EL (cell line): Measurements from ENCODE around the gene GALNT17.

Source experiments
- DNase-seq: peaks from one replicate; pipeline ENCODE4 v3.0.0-alpha.2; 2016

The GALNT17 gene

DNA sequence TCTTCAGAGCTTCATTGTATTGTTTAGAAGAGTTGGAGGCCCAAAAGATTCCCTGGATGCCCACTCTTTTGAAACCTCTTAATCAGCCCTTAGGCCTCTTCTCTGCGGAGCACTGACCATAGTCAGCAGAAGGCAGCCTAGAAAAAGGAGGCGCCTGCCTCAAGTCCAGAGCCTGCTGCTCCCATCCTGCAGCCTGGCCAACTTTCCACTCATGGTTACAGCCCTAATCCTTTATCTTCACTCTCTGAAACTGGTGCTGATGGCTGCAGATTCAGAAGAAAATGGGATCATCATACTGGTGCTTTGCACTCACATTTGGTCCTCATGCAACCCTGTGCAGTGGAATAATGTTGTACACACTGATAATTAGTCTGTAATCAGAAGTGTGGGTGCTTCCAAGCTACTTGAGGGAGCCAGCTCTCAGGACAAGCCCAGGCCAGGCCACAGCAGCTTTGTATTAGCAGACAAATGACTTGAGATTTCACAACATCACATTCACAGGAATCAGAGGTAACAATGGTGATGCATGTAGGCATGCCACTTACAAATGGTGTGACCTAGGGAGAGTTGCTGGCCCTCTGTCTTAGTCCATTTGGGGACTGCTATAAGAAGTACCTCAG is 272.9 kb downstream of the GALNT17 start:
- DNase-seq, result no peak

DNA sequence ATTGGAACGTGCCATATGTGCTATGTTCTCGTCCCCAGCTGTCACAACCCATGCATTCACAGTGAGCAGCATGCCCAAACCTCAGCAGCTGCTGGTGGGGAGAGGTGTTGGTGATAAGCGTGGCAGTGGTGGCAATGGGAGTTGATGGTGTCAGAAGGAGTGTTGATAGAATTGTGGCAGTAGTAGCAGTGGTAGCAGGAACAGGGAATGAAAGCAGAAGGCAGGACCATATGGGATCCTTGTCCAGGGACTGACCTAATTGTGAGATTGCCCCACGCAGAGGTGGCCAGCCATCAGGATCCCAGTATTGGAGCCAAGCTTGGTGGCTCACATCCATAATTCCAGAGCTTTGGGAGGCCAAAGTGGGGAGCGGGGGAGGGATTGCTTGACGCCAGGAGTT is 276.3 kb downstream of the GALNT17 start:
- DNase-seq, result no peak

DNA sequence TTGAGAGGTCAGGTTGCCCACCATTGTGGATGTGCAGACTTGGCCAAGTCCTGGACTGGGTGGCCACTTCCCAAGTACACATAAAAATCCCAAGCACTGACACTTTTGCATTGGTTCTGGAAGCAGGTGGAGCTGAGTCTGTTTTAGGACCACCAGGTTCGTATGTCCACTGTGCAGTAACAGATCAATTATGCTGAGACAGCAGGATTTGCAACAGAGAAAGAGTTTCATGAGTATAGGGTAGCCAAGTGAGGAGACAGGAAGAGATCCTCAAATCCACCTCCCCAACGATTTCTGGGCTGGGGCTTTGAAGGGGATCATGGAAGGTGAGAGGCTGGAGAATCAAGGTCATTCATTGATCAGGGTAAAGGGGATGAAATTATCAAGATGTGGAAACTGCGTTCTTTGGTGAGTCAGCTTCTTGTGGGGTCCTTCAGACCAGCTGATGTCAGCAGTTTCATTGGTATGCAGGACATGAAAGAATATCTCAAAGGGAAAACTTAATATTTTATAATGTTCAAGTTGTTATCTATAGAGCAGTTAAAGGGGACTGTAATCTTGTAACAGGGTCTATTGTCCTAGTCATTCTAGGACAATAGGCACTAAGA is 277.7 kb downstream of the GALNT17 start:
- no peak for DNase-seq

DNA sequence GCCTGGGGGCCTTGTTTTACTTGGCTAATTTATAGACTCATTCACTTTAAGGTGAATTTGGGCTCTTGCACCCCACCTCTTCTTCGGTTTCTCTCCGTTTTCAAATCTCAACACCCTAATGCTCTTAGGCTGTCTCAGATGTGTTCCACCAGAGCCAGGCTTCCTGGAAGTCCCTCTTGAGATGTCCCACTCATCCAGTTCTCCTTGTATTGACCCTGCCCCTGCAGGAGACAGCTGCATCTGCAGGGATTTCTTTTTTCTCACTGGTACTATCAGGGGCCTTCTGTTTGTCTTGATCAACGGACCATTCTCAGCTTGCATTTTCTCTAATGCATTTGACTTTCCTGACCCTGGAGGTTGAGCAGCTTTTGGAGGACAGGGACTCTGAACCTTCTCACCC is 279.5 kb downstream of the GALNT17 start:
- DNase-seq, result no peak

DNA sequence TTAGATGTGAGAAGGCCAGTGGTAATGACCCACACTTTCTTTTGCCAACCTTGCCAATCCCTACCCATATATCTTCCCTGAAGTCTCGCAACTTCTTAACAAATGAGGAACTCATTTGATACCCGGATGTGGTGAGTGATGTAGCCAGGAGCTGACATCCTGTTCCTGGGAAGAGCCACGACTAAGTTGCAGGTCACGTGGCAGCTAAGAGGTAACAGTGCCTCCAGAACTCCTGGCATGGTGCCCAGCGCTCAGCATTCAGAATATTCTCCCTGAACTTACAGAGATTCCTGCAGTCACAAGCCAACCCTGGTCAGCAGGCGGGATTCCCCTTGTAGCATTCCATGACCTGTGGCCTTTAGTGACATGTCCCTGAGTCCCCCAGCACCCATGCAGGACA is 282.5 kb downstream of the GALNT17 start:
- DNase-seq, result no peak

DNA sequence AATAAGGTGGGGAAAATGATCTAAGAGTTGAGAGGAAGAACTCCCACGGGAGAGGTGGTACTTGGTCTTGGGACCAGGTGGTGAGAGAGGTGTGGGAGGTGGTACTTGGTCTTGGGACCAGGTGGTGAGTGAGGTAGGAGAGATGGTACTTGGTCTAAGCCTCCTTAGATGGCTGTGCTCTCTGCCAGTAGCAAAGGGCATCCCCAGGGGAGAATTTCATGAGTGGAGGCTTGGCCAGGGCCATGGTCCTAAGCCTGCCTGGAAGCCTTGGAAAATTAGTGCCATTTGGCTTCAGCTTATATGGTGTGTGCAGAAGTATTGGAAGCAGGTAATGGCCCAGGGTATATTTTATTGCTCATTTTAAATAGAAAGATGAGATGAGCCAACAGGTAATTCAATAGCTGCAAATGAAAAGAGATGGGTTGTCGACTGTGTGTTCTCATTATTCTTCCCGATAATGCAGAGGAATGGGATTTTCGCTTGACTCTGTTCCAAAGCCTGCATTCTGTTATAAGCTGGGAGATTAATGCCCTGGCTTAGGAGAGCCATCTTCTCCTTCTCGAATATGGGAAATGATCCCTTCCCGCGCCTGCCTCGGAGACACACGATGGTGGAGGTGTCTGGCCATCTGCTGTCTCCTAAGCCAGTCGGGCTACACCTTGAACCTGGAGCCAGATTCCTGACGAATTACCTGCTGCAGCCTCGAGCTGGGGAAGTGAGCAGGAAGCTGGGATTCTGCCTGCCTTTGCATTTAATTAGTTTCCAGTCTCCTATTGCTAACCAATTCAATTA is 287.8 kb downstream of the GALNT17 start:
- DNase-seq, result no peak

DNA sequence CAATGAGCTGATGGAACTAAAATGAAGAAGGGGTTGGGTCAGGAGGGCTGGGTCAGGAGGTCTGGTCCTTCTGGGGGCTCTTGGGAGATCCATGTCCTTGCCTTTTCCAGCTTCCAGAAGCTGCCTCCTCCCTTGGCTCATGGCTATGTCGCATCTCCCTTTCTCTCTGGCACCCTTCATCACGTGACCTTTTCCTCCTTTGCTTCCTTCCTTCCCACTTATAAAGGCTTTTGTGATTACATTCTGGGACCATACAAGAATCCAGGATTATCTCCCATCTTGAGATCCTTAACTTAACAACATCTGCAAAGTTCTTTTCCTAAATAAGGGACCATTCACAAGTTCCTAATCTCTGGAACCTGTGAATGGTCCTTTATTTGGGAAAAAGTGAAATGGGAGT is 290.2 kb downstream of the GALNT17 start:
- no peak for DNase-seq

DNA sequence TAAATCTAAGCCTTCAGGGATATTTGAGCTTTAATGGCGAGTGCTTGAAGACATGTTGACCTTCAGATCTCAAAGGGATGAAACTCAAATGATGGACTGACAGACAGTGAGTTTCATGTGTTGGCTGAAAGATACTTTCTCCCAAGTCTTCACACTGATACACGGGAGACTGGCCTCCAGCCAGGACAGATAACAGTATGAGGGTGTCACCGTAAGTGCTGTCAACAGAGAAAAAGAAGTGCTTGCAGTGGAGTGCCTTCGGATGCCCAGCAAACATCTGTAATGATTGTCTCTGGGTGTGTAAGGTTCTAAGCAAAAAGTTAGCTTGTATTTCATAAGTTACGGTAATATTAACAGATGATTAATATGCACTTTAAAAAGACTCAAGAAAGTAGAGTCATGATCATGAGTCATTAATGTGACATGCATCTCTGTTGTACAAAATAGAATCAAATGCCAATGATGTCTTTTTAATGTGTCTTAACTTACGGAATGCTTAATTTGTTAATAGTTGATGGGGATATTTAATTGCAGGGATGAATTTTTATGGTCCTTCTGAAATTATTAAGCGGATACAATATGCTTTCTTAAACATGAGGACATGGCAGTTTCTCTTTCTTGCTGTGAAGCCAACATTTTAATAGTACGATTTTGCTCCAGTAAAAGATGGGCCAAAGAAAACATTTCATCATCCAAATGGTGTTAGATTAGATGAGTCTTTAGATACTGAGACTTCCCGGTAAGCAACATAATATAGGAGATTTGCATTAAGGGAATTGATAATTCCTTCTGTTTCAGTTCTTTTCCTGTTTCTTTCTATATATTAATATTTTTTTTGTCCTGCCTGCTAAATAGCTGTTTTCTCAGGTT is 292.5 kb downstream of the GALNT17 start:
- no peak for DNase-seq

DNA sequence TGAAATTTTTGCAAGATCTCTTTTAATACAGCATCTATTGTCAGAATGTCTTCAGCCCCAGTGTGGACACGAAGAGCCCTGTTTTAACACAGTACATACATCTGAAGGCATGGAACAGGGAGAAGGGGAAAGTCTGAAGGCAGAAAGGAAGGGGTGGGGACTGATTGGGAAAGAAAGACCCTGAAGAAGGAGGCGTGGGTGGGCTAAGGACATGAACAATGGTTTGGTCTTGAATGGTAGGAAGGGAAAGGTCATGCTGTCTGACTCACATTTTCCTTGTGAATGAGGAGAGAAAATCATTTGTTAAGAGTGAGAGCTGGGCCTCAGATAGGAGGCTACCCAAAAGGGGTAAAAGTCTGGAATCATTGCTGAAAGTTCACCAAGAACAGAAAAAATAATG is 297.1 kb downstream of the GALNT17 start:
- no peak for DNase-seq

DNA sequence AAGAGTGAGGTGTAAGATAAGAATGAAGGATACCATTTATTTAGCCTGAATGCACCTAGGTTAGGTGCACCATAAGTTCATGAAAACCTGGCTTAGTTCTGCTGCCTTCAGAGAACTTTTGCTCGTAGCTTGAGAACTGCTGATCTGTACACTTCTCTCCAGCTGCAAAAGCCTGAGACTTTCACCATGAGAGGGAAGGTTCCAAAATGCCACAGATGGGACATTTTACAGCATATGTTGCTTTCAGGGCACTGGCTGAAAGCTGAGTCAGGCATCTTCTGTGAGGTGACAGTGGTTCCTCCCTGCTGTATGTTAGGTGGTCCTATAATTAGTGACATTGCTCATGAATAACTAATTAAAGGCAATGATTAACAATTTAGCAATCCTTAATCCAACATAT is 298.3 kb downstream of the GALNT17 start:
- no peak for DNase-seq

DNA sequence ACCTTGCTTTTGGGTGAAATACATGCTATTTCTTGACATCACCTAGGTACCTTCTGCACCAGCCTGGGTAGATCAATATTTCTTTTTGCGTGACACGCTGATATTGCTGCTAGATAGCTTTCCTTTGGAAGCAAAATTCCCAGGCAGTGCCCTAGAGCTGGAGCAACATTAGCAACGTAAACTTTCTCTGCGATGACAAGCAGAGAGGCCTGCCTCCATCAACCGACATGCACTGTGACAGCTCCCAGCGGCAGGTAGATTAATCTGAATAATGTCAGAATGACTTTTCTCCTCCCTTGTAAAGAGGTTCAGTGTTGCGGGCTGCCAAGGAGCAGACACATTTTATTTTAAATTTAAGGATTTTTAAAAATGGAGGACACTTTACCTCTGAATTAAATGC is 307.4 kb downstream of the GALNT17 start:
- DNase-seq, result no peak

DNA sequence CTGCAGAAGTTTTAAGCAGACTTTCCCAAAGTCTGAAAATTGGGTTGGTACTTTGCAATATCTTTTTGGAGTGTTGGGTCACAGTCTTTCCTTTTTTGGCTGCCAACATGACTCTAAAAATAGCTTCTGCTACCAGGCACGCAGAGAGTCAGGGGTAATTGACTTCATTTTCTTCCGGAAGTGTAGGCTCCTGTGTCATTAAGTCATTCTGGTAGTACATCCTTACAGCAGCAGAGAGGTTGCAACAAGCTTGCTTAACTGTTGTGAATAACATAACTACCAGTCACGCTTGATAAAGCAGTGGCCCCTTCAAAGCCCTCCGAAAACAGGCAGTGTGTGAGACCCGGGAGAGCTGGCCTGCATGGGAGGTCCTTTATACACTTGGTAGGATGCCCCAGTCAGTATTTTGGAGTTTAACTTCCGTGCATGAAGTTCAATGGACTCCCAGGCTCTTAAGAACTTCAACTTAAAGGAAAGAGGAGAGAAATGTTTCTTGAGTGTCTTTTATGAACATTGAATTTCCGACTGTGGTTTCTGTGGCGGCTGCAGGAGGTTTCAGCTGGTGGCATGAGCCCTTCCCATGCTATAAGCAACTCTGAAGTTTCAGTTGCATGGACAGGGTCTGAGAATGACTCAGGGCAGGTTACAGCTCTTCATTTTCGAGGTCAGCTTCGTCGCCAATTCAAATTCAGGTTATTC is 310.7 kb downstream of the GALNT17 start:
- no peak for DNase-seq

DNA sequence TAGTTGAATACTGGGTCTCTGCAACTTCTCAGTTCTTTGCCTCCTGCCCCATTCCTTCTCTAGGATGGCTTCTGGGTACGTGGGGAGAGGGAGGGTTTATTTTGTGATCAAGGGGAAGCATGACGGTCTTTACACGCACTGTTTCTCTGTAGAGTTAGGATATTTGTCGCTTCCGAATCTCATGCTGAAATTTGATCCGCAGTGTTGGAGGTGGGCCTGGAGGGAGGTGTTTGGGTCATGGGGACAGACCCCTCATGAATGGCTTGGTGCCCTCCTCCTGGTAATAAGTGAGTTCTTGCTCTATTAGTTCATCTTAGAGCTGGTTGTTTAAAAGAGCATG is 311.2 kb downstream of the GALNT17 start:
- no peak for DNase-seq

DNA sequence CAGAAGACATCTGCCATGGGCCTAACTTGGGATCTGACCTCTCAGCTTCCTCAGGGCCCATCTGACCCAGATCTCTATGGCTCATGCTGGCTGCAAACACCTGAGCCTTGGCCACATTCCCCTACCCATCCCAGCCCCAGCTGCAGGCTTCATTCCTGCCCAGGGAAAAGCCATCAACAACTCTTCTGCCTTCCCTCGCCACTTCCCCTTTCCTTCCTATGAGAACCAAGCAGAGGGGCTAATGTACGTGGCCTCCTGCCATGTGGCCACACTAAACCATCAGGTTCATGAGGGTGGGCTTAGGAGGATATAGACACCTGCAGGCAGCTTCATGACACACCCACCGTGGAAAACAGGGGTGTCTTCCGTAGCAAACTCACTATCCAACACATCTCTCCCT is 312.2 kb downstream of the GALNT17 start:
- DNase-seq, result no peak

DNA sequence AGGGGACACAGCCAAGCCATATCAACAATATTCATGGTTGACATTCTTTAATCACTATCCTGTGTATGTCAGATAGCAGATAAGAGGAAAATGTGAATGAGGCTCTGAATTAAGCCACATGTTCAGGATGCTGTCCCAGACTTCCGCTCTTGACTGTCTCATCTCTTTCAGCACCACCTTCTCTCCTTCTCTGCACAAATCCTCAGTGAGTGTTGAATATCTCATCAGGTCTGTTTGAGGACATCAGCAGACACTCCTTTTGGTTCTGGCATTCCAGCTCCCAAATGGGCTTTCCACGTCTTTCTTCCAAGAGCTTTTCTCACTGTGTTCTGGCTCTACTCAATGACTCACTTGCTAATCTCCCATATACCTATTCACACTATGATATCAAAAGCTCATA is 321.7 kb downstream of the GALNT17 start:
- no peak for DNase-seq

DNA sequence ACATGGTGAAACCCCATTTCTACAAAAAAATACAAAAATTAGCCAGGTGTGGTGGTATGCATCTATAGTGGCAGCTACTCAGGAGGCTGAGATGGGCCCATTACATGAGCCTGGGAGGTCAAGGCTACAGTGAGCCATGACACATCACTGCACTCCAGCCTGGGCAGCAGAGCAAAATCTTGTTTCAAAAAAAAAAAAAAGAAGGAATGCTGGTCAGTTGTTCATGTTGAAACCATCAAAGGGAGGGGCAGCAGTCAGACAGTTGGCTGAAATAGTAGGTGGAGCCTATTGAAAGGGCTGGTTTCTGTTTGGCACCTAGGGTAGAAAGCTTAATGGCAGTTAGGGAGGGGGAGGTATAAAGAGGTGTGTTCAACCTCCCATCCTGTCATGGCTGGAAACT is 323.0 kb downstream of the GALNT17 start:
- DNase-seq, result no peak

DNA sequence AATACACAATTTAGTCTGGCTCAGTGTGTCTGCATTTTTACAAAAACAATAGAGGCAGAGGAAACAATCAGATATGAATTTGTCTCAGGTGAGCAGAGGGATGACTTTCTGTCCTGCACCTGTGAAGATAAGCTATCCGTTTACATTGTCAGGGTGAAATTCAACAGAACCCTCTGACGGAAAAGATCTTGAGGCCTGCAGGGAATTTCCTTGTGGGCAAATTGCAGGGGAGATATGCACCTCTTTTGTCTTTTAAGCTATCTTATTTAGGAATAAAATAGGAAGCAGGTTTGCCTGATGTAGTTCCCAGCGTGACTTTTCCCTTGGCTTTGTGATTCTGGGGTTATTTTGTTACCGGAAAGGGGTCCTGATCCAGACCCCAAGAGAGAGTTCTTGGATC is 325.1 kb downstream of the GALNT17 start:
- no peak for DNase-seq

DNA sequence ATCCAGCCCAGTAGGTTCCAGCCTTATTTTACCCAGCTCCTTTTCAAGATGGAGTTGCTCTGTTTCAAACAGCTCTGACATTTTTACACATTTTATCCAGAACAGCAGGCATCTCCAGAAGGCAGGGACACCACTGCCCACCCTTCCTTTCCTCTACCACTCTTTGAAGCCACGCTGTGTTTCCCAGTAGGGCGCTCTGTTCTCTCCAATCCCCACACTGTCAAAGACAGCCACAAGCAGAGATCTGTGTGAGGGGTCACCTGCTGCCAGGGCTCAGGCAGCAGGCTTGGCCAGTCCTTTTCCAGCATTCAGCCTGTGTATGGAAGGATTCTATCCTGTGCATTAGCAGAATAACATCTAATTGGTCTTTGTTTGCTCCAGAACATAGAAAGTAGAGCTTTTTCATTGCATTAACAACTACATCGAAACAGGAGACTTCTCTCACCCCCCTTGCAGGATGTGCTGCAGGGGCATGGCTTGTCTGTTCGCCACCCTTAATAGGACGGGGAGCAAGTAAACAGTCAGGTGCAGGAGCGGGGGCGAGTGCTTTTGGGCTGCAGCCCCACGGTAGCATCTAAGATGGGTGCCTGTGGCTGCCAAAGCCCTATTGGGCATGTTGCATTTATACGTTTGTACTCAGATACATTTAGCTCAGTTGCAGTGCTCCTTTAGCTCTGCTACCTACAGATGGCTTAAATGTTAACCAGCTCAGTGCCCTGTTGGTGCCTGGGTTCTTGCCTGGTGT is 326.1 kb downstream of the GALNT17 start:
- no peak for DNase-seq

DNA sequence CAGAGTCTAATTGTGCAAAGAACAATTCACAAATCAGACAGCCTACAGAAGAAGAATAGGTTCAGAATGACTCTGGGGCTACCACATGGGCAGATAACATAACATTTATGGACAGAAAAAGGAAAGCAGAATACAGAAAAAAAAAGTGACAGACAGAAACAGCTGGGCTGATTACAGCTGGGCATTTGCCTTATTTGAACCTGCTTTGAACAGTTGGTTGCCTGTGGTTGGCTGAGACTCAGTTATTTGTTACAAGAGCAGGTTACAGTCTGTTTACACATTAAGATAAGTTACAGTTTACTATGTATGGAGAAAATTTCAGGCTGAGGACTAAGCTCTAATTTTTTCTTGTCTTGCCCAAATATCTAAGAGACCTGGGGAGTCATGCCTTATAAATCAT is 327.2 kb downstream of the GALNT17 start:
- DNase-seq, result no peak

DNA sequence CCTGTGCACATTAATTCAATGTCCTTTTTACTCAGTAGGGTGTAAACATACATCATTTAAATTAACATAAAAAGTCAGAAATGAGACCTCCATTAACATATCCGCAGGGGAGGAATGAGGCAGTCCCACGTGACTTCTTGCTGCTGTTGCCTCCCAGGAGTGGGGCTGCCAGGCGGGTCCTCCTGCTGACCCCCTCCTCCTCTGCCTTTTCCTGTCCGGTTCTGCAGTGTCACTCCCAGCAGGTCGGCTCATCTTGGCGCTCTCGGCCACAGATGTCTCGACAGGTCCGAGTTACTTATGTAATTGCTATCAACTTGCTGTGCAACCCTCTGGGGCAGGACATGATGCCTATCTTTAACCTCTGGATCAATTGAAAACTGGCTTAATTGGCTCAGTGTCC is 329.6 kb downstream of the GALNT17 start:
- DNase-seq, result no peak

DNA sequence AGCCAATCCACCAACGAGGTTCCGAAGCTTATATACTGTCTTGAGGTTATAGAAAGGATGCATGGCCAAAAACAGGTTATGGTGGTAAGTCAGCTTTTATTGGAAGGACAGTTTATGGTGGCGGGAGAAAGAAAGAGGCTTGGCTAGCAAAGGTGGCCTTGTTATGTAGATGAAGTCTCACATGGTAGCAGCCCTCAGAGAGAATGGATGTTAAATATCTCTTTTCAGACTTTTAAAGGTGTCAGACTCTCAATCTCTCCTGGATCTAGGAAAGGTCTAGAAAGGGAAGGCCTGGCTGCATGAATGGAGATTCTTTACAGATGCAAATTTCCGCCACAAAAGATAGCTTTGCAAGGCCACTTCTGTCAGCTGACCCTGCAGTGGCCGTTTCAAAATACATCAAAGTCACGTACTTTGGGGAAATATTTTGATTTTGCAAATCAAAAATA is 333.8 kb downstream of the GALNT17 start:
- DNase-seq, result no peak
